HG03442 (cell line): ENCODE data around the gene DSCAML1.
A peak's percentile ranks its signal among the peaks of the same experiment; 100 is the strongest.

Source experiments
- ATAC-seq: cut with Tn5 transposase; IDR thresholded peaks from one replicate; pipeline ENCODE4 v1.9.1; 2021; ENCODE audit warnings: mild to moderate bottlenecking, moderate library complexity; ENCODE audit not compliant: unreplicated experiment

DSCAML1 gene

DNA sequence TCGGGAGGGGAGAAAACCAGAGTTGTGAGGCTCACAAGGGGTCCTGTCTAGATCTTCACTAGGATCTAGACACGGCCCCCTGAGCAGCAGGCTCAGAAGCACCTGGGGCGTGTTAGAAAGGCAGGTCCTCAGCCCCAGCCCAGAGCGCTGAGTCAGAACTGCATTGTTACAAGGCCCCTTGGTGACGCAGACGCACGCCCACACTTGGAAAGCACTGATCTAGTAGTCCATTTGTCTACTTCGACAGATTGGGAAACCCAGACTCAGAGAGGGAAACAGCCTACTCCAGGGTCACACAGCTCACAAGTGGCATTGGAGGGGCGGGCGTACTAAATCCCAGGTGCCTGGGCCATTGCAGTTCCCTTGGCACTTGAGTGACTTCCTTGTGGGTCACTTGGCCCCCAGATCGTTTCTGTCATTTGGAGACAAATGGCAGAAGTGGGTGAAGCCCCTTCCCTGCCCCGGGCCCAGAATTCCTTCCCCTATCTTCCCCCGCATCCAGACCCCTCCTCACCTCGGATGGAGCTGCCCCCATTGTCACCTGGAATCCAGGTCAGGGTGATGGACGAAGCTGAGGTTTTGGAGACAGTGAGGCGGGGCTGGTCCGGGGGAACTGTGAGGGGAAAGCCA, 358.5 kb downstream of the DSCAML1 start:
- peak; percentile 63 for ATAC-seq

DNA sequence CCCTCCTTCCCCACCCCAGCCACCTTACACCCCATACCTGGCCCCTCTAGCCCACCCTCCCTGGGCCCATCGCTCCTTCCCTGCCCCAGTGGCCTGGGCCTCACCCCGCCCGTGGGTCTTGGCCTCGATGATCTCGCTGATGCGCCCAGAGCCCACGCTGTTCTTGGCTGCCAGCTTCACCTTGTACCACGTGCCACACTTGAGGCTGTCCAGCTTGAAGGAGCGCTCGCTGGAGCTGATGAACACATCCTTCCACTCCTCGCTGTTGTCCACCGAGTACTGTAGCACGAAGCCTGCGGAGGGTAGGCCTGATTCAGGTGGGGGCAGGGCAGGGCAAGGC, 359.3 kb downstream of the DSCAML1 start:
- no peak for ATAC-seq

DNA sequence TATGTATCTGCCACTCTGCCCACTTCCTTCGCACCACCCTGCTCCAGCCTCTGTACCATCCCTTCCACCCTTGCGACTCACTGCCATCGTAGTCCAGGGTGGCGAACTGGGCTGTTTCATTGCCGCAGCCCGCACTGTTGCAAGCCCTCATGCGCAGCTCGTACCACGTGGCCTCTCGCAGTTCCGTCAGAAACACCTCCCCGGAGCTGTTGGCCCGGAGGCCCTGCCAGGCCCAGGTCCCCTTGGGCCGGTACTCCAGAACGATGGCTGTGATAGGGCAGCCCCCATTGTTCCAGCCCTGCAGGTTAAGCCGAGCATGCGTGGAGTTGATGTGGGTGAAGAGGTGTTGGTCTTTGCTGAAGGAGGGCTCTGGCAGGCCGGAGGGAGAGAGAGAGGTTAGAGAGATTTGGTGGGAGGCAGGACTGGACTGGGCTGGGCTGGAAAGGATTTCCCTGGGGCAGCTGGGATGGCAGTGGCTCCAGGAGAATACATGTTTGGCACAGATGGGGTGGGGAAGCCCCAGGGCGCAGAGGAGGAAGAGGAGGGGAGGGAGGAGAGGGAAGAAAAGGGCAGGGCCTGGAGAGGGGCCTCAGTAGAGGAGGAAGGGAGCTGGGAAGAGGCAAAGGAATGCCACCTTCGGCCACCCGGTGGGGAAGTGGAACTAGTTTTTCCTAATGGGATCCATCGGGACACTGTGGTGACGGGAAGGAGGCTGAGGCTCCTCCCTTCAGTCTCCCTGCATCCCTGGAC, 359.8 kb downstream of the DSCAML1 start:
- no peak for ATAC-seq

DNA sequence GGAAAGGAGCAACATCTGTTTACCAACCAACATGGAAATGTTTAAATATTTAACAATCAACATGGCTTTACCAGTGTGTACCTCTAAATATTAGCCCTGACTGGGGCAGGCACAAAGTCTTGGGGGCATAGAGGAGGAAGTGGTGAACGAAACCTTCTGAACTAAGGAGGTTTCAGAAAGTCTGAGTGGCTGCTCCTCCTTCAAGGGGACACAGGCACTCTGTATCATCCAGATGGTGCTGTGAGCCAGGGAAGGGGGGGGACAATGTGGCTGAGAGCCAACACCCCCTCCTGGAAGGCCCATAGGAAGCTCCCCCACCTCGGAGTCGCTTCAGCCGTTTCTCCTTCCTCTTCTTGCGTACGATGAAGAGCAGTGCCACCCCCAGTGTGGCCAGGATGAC, 361.7 kb downstream of the DSCAML1 start:
- ATAC-seq: no peak

DNA sequence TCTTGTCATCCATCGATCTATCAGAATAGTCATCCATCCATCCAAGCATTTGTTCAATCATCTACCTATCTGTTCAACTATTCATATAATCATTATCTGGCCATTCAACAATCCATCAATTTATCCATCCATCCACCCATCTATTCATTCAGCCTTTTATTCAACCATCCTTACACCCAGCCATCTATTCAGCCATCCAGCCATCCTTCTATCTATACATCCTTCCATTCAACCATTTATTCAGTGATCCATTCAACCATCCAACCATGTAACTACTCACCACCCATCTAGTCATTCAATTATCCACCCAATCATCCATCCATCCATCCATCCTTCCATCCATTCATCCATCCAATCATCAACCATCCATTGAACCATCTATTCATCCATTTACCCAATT, 362.5 kb downstream of the DSCAML1 start:
- ATAC-seq: no peak

DNA sequence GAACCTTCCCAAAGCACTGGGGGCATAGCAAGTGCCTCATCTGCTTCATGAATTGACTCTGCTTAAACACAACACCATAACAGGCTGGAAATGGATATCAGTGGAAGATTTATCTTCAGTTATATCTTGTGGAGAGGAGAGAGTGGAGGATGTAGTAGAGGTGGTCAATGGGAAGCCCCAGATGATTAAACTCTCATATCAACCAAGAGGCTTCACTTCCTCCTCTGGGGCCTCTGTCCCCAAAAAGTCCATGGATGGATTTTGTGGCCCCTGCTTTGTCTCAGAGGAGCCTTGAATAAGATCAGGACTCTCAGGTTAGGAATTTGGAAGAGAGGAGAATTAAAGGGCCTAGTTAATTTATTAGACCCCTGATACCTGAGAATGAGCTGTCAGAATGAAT, 363.3 kb downstream of the DSCAML1 start:
- ATAC-seq: no peak

DNA sequence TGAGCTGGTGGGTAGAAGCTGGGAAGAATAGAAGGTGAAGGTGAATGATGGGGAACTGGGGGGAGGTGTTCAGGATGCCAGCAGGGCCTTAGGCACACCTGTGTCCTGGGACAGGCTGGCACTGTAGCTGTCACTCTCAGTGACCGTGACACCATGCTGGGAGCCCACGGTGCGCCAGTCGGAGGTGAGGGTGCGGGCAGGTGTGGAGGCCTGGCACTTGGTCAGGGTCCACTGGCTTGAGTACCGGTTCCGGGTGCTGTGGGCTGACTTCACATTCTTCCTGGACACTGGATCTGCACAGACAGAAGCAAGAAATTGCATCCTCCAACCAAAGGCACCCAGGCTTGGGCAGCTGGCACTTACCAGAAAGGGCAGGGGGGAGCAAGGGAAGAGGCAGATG, 365.6 kb downstream of the DSCAML1 start:
- ATAC-seq: no peak

DNA sequence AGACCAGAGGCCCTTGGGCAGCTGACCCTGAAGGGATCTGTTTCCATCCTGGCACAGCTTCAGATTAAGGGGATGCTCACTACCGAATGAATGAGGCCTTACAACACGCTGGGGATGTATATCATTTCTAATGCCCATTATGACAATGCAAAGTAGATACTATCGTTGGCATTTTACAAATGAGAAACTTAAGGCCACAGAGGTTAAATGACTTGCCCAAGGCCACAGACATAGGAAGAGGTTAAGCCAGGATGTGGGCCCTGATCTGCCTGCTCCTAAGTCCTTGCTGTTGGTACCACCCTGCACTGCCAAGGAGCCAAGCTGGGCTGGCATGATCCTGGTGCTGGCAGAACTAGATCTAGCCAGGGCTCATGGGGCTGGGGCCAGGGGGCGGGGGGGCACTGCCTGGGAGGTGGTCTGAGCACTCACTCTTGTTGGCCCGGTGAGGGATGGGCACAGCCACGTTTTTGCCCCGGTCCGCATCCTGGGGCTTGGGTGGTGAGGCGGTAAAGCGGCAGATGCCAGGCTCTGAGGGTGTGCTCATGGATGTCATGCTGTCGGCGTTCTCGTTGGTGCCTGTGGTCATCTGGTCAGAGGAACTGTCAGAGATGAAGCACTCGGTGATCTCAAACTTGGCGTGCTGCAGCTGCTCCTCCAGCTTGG, 366.6 kb downstream of the DSCAML1 start:
- ATAC-seq: no peak

DNA sequence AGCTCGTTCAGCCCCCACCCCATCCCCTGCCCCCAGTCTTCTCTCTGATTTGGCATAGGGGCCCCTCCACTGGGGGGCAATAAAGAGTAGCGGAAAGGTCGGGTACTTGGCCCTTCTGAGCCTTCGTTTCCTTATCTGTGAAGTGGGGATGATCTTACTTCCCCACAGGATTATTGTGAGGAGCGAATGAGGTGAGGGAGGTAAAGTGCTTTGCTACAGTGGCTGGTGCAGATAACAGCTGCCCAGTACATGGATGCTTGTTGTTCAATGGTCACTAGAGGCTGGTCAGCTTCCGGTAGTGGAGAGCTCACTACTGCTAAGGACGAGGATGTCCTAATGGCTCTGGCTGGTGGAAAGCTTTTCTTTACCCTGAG, 368.2 kb downstream of the DSCAML1 start:
- no peak for ATAC-seq

DNA sequence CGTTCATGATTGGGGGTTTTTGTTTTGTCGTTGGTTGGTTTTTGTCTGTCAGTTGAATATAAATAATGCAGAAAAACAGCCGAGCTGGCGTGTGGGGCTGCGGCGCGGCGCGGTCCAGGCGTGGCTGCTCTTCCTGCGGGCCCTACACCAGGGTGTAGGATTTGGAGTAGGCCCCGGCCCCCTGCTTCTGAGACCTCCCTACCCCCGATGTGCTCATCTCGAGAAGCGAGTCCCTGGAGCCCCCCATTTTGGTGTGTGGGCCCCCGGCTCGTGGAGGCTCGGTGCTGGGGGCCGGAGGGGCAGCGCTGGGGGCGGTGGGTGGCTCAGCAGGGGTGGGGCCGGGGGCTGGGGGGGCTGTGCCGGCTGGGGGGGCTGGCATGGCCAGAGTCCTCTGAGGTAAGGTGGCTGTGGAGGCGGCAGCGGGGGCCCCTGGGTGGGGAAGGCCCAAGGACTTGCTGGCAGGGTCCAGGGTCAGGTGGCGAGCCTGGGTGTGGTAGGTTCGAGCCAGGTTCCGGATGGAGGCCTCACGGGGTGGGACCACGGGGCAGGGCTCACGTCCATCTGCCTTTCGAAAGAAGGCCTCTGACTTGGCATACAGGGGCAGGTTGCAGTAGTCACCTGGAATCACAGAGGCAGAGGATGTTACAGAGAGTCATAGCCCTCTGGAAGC, 368.7 kb downstream of the DSCAML1 start:
- ATAC-seq: no peak

DNA sequence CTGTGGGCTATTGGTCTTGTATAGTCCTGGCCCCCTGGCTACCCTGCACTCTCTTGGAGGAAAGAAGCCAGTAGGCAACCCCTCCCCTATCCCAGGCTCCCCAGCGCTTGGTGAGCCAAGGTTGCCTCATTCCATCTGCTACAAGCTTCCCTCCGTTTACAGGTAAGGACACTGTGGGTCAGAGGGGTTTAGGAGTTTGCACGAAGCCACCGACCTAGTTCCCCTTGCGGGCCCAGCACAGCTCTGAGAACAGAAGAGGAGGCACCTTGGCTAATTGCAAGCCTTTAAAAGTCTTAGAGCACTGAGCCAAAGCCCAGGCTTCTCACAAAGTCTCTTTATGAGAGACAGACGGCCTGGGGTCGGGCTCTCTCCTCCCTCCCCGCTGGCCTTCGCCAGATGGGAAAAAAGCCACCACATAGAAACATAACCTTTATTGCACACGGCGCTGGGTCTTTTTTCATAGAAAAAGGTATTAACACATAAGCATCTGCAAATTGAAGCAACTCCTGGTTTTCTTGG, 369.6 kb downstream of the DSCAML1 start:
- no peak for ATAC-seq

DNA sequence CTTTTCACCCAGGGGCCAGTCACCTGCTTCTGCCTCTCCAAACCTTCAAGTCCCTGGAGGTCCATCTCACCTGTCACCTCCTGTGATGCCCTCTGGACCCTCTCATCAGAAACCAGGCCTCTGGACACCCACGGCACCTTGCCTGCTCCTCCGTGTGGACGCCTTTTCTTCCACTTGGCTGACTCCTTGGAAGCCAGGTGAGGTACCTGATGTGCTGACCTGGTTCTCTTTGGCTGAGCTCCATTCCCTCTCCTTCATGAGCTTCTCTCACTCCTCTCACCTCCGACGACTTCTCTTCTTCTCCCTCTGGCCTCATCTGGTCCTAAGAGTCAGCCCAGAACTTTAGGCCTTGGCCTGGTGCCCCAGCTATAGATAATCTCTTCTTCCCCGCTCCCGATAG, 370.1 kb downstream of the DSCAML1 start:
- ATAC-seq: no peak

DNA sequence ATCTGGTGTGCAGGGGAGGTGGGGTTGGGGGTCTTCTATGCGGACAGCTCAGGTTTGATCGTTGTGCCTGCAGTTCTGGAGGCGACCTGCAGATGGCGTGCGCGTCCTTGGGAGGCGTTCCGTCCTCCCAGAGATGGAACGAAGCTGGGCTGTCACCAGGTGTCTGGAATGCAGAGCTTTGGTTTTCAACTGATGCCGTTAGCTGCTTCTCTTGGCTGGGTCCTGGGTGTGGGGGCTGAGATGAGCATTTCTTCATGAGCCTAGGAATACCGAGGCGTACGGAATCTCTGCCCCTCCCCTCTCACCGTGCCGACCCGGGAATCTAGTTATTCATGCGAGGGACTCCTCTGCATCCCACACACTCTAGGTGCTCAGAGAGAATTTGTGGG, 370.7 kb downstream of the DSCAML1 start:
- no peak for ATAC-seq

DNA sequence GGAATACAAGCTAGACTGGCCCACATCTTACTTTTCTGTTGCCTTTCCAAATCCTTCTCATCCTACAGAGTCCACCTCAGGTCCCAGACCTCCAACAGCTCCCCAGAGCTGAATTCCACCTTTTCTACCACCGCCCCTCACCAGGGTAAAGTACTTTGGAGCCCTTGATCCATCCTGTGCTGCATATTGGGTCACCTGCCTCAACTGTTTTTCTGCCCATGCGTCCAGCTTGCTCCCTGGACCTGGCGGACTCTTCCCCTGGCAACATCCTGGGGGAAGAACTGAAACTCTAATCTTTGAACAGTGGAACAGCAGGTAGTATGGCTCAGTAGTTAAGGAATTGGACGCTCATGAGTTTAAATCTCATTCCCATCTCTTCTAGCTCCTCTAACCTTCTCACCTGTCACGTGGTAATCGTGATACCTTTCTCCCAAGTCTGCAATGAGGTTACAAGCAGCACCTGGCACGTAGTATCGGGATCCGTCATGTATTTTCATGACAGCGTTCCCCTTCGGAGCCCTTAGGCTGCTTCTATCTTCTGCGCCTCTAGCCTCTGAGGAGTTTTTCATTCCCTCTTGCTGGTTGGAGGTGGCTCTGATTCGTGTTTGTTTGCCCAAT, 371.2 kb downstream of the DSCAML1 start:
- no peak for ATAC-seq

DNA sequence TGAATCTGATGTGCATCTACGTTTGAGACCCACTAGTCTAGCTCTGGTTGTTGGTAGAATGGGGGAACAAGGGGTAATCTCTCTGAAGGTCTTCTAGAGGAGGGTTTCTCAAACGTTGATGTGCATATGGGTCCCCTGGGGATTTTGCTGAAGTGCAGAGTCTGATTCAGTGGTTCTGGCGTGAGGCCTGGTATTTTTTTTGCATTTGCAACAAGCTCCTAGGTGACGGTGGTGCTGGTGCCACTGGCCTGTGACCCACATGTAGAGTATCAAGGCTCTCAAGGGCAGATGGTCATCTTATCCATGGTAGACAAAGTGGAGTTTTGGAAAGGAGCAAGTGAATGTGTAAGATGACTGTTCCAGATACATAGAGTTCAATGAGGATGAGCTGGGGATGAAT, 372.2 kb downstream of the DSCAML1 start:
- no peak for ATAC-seq

DNA sequence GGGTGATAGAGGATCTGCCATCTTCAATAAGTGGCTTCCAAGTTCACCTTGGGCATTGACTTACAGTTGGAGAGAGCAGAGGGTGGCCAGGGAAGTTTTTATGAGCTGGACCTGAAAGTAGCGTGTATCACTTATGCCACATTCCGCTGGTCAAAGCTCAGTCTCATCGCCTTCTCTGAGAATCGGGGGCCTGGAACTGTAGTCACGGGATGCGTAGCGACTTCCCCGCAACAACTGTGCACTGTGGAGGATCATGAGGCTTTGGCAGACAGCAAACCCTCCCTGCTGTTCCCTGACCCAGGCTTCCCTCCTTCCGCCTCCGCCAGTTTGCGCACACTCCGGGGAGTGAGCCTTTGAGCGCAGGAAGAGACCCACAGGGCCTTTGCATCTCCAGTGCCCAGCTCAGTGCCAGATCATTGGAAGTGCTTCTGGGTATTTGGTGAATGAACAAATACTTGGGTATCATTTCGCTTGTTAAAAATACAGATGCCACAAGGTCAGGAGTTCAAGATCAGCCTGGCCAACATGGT, 373.9 kb downstream of the DSCAML1 start:
- ATAC-seq: no peak

DNA sequence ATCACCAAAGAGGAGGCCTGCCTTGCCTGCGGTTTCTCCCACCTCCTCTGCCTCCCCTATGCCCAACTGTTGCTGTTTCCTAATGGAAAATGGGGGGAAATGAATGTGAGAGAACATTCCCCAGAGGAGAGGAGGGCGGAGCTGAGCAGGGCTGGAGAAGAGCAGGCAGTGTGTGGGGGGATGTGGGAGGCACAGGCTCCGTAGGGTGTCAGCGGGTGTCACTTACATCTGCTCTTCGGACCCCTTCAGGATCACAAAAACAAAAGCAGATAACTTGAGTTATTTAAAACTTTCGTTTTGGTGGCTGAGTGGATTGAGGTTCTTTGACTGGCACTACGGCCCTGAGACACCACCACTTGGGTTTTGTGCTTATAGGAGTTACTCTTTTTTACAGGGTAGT, 375.5 kb downstream of the DSCAML1 start:
- no peak for ATAC-seq

DNA sequence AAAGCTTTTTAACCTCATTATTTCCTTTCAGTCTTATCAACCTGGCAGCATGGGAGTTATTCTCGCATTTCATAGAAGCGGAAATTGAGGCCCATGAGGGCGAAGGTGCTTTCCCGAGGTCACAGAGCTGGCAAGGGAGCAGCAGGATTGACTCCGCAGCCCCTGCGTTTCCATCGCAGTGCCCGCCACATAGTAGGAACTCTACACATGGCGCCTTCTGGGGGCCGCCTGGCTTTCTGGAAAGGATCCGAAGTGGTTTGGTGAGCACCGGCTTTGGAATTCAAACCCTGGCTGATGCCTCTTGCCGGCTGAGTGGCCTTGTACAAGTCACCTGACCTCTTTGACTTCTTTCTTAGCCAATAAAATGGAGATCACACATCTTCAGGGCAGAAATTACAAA, 376.0 kb downstream of the DSCAML1 start:
- no peak for ATAC-seq

DNA sequence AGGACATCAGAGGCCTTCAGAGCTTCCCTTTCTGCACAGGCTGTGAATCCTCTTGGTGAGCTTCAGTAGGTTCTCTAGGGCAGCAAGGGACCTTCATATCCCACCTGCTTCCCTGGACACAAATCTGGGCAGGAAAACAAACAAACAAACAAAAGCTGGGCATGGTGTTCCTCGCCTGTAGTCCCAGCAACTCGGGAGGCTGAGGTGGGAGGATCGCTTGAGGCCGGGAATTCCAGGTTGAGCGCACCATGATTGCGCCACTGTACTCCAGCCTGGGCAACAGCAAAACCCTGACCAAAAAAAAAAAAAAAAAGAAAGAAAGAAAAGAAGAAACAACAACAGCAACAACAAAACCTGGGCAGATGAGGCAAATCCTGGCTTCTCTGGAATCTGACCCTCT, 376.4 kb downstream of the DSCAML1 start:
- no peak for ATAC-seq

DNA sequence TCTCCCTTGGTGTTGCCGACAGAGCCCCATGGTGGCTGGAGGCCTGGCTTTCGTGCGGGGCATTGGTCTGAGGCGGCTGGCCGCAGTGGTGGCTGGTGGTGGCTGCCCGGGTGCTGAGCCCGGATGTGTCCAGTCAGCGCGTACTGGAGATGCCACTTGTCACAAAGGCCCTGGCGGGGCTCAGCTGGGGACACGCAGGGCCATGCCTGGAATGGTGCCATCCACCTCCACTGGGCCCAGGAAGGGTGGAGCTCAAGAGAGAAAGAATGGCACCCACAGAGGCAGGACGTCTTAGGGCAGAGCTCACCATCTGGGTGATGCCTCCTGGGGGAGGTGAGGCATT, 376.9 kb downstream of the DSCAML1 start:
- ATAC-seq: no peak

DNA sequence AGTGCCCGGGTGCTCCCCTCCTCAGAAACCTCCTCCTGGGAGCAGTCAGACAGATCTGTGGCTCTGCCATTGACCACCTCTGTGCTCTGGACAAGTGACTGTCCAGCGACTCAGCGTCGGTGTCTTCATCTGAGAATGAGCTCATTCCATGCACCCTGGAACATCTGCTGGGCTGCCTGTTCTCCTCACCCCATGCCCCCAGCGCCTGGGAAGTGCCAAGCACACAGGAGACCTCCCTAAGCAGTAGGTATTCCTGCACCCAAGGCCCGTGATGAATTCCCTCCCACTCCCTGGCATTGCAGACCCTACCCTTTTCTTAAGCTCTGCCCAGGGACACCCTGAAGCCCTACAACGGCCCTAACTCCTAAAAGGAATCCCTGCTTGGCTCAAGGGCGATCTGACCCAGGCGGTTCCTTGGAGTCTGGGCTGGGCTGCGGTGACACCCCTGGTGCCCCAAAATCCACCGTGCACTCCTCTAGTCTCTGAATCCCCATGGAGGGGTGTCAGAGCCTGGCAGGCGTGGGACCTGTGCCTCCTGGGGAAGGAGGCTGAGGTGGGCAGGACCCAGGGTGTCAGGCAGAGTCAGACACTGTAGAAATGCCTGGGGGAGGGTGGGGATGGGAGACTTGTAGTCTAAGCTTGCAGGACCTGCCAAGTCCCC, 377.4 kb downstream of the DSCAML1 start:
- no peak for ATAC-seq
